ENCODE data around the gene PHACTR2.

PHACTR2 gene

DNA sequence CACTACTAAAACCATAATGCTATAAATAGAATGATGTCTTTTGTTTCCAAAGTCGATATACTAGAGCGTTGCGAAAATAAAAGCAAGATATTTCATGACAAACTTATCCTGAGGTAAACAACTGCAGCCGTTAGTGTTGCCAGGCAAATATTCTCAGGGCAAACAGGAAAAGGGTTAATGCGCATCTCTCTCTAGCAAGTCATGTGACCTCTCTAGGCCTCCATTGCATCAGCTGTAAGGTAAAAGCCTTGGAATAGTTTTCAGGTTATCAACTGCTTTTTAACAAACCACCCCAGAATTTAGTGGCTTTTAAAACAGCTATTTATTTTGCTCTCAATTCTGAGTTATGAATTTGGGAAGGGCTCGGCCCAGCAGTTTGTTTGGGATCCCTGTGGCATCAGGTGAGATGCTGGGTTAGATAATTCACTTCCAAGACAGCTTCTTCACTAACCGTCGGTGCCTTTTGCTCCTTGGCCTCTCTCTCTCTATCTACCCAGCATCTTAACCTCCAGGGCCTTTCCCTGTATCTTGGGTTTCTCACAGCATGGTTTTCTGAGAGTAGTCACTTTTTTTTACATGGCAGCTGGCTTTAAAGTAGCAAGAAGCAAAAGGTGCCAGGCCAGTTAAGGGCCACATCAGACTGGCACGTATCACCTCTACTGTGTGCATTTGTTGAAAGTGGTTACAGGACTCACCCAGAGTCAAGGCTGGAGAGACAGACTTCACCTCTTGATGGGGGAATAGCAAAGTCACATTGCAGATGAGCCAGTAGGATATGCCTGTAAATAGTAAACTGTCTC, 126.2 kb downstream of the PHACTR2 start:
- POLR2A ChIA-PET: no interaction called here
- peaks cover 0 to 11% (median 0%) of the 10 kb centered on the region in 5 experiments for H3K9me3 ChIP-seq (ENCODE audit: control extremely low read depth in 1 of 5, control insufficient read depth in 4 of 5, insufficient read depth in 2 of 5, low read depth in 1 of 5, low read length in 4 of 5)
- CTCF ChIA-PET: no interaction called here
- H3K27me3 ChIP-seq (replicated peaks in 2 of 5; ENCODE audit: control insufficient read depth in 4 of 5, insufficient read depth in 5 of 5, low read length in 4 of 5): no peaks in the 10 kb centered on the region
- WGBS (ENCODE audit: insufficient coverage): 79% methylated on average over 7 of the region's 9 CpGs
- peak overlapping the region in 1 of 2 experiments; percentile 2 for H3K27ac ChIP-seq (ENCODE audit: insufficient read depth in 1 of 2, low read depth in 1 of 2, low read length in 2 of 2, poor library complexity in 1 of 2, severe bottlenecking in 2 of 2)
- no peak overlapping the region for H3K4me3 ChIP-seq (ENCODE audit: control insufficient read depth in 1 of 7, extremely low read depth in 1 of 7, insufficient read depth in 4 of 7, low read depth in 2 of 7, low read length in 6 of 7)
- peaks cover 6 to 14% (median 6%) of the 10 kb centered on the region in 4 experiments for H3K36me3 ChIP-seq (ENCODE audit: control insufficient read depth in 4 of 4, insufficient read depth in 4 of 4, low read length in 3 of 4)
- peaks cover 0 to 24% (median 0%) of the 10 kb centered on the region in 4 experiments for H3K4me1 ChIP-seq (ENCODE audit: control extremely low read depth in 1 of 4, control insufficient read depth in 4 of 4, insufficient read depth in 4 of 4, low read length in 3 of 4)
- no peak for DNase-seq

DNA sequence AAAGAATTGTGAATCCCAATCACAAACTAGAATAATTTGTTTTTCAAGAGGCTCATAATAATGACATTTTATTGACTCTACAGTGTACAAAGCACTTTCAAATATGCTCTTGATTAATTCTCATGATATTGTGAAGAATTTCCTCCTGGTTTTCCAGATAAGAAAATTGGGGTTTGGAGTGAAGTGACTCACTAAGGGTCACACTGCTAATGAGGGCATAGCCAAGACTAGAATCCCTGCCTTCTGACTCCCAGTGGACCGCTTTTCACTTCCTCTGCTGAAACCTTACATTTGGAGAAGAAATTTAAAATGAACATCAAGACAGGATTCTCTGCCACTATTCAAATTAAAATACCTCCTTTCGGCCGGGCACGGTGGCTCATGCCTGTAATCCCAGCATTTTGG, 127.1 kb downstream of the PHACTR2 start:
- POLR2A ChIA-PET: no interaction called here
- Histone ChIP-seq H3K9me3 (ENCODE audit: control extremely low read depth in 1 of 5, control insufficient read depth in 4 of 5, insufficient read depth in 2 of 5, low read depth in 1 of 5, low read length in 4 of 5) (peaks cover 0 to 7% (median 0%) of the 10 kb centered on the region in 5 experiments), H3K27me3 (replicated peaks in 2 of 5; ENCODE audit: control insufficient read depth in 4 of 5, insufficient read depth in 5 of 5, low read length in 4 of 5) (no peaks in the 10 kb centered on the region), H3K27ac (ENCODE audit: insufficient read depth in 1 of 2, low read depth in 1 of 2, low read length in 2 of 2, poor library complexity in 1 of 2, severe bottlenecking in 2 of 2) (peak overlapping the region in 1 of 2 experiments; percentile 2), H3K36me3 (ENCODE audit: control insufficient read depth in 4 of 4, insufficient read depth in 4 of 4, low read length in 3 of 4) (peaks cover 6 to 12% (median 6%) of the 10 kb centered on the region in 4 experiments), H3K4me3 (ENCODE audit: control insufficient read depth in 1 of 7, extremely low read depth in 1 of 7, insufficient read depth in 4 of 7, low read depth in 2 of 7, low read length in 6 of 7) (no peak overlapping the region), H3K4me1 (ENCODE audit: control extremely low read depth in 1 of 4, control insufficient read depth in 4 of 4, insufficient read depth in 4 of 4, low read length in 3 of 4) (peaks cover 0 to 24% (median 0%) of the 10 kb centered on the region in 4 experiments)
- WGBS (ENCODE audit: insufficient coverage): 73% methylated on average over 4 of the region's 4 CpGs
- no peak for DNase-seq
- CTCF ChIA-PET: no interaction called here

DNA sequence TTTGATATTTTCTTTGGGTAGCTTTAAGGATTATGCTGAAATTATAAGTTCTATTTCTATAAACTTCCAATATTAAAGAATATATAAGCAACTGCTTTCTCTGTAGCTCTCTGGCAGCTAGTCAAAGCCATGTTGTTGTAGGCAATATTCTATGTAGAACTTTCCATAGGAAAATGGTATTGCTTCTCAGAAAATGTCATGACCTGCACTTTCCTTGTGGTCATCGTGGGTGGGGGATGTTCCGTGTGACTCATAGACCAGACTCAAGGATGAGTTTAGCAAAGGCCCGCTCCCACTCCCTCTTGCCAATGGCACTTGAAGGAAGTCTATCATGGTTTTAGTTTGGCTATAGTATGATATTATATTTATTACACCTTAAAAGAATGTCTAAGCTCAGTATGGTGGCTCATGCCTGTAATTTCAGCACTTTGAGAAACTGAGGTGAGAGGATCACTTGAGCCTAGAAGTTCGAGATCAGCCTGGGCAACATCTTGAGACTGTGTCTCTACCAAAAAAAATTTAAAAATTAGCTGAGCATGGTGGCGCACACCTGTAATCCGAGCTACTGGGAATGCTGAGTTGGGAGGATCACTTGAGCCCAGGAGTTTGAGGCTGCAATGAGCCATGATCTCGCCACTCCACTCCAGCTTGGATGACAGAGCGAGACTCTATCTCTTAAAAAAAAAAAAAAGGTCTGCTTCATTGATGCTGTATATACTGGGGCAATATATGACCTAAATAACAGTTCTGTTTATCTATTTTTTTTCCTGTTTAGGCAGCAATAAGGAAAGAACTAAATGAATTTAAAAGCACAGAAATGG, 128.7 kb downstream of the PHACTR2 start:
- WGBS (ENCODE audit: insufficient coverage): 100% methylated on average over 1 of the region's 8 CpGs
- peak; percentile 23 to 72 (median 71) for DNase-seq
- ChIA-PET POLR2A (no interaction called here), CTCF (interaction anchor here (0.8 to 1.6 kb wide), 2 partner anchors 60 to 207 kb away, joined by 3 read pairs; no protein-coding TSS in a partner anchor)
- no peaks in the 10 kb centered on the region for H3K9me3 ChIP-seq (ENCODE audit: control extremely low read depth in 1 of 5, control insufficient read depth in 4 of 5, insufficient read depth in 2 of 5, low read depth in 1 of 5, low read length in 4 of 5)
- H3K36me3 ChIP-seq (ENCODE audit: control insufficient read depth in 4 of 4, insufficient read depth in 4 of 4, low read length in 3 of 4): peaks cover 6 to 10% (median 6%) of the 10 kb centered on the region in 4 experiments
- H3K27me3 ChIP-seq (replicated peaks in 2 of 5; ENCODE audit: control insufficient read depth in 4 of 5, insufficient read depth in 5 of 5, low read length in 4 of 5): no peaks in the 10 kb centered on the region
- no peak overlapping the region for H3K4me3 ChIP-seq (ENCODE audit: control insufficient read depth in 1 of 7, extremely low read depth in 1 of 7, insufficient read depth in 4 of 7, low read depth in 2 of 7, low read length in 6 of 7)
- H3K4me1 ChIP-seq (ENCODE audit: control extremely low read depth in 1 of 4, control insufficient read depth in 4 of 4, insufficient read depth in 4 of 4, low read length in 3 of 4): peaks cover 0 to 24% (median 0%) of the 10 kb centered on the region in 4 experiments
- peak overlapping the region in 1 of 2 experiments; percentile 44 for H3K27ac ChIP-seq (ENCODE audit: insufficient read depth in 1 of 2, low read depth in 1 of 2, low read length in 2 of 2, poor library complexity in 1 of 2, severe bottlenecking in 2 of 2)

DNA sequence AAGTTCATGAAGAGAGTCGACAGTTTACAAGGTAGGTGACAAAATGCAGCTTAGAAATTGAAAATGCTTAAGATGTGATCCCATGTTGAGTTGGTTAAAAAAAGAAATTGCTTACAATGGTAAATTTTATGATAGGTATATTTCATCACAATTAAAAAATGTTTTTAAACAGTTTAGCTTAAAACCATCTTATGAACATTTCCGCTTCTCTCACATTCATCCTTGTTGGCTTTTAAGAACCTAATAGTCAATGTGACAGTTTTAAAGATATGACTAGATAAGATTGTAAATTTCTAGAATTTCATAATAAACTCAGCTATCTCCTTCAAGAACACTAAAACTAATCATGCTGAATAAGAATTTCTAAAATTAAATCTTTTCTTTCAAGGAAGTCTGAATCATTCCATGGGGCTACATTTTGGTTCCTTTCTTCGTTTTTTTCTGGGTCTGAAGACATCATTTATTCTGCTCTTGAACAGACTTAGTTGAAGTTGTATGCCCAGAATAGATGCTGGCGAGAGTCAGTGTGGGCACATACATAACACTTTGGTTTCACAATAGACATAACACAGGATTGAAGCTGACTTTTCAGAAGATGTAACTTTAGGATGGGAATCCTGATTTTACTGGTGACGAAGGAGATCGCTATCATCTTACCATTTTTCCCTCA, 129.5 kb downstream of the PHACTR2 start:
- Histone ChIP-seq H3K36me3 (ENCODE audit: control insufficient read depth in 4 of 4, insufficient read depth in 4 of 4, low read length in 3 of 4) (peaks cover 4 to 9% (median 6%) of the 10 kb centered on the region in 4 experiments), H3K4me3 (ENCODE audit: control insufficient read depth in 1 of 7, extremely low read depth in 1 of 7, insufficient read depth in 4 of 7, low read depth in 2 of 7, low read length in 6 of 7) (no peak overlapping the region), H3K27me3 (replicated peaks in 2 of 5; ENCODE audit: control insufficient read depth in 4 of 5, insufficient read depth in 5 of 5, low read length in 4 of 5) (no peaks in the 10 kb centered on the region), H3K27ac (ENCODE audit: insufficient read depth in 1 of 2, low read depth in 1 of 2, low read length in 2 of 2, poor library complexity in 1 of 2, severe bottlenecking in 2 of 2) (peak overlapping the region in 1 of 2 experiments; percentile 9), H3K9me3 (ENCODE audit: control extremely low read depth in 1 of 5, control insufficient read depth in 4 of 5, insufficient read depth in 2 of 5, low read depth in 1 of 5, low read length in 4 of 5) (no peaks in the 10 kb centered on the region), H3K4me1 (ENCODE audit: control extremely low read depth in 1 of 4, control insufficient read depth in 4 of 4, insufficient read depth in 4 of 4, low read length in 3 of 4) (peaks cover 0 to 24% (median 0%) of the 10 kb centered on the region in 4 experiments)
- WGBS (ENCODE audit: insufficient coverage): 100% methylated on average over 3 of the region's 6 CpGs
- POLR2A ChIA-PET: no interaction called here
- peak in 1 of 3 donors; percentile 7 for DNase-seq
- CTCF ChIA-PET: interaction anchor here (1.6 kb wide), 1 partner anchor 206 kb away, joined by 3 read pairs; no protein-coding TSS in a partner anchor

DNA sequence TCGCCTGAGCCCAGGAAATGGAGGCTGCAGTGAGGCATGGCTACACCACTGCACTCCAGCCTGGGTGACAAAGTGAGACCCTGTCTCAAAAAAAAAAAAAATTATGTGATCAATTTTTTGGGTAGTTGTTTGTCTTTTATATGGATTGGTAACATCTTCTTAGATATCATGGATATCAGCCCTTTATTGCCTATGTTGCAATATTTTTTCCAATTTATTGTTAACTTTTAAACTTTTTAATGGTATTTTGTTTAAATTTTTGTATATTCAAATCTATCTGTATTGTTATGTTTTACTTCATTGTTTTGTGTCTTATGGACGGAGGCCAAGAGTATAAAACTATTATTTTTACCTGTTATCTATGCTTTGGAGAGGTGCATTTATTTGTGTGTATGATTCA, 133.0 kb downstream of the PHACTR2 start:
- peaks cover 0 to 19% (median 0%) of the 10 kb centered on the region in 4 experiments for H3K4me1 ChIP-seq (ENCODE audit: control extremely low read depth in 1 of 4, control insufficient read depth in 4 of 4, insufficient read depth in 4 of 4, low read length in 3 of 4)
- no peak overlapping the region for H3K27ac ChIP-seq (ENCODE audit: insufficient read depth in 1 of 2, low read depth in 1 of 2, low read length in 2 of 2, poor library complexity in 1 of 2, severe bottlenecking in 2 of 2)
- peaks cover 4 to 8% (median 7%) of the 10 kb centered on the region in 4 experiments for H3K36me3 ChIP-seq (ENCODE audit: control insufficient read depth in 4 of 4, insufficient read depth in 4 of 4, low read length in 3 of 4)
- WGBS (ENCODE audit: insufficient coverage): 100% methylated on average over 1 of the region's 2 CpGs
- ChIA-PET POLR2A (no interaction called here), CTCF (interaction anchor here (1.2 kb wide), 1 partner anchor 18 kb away, joined by 3 read pairs; no protein-coding TSS in a partner anchor)
- no peak for DNase-seq
- H3K4me3 ChIP-seq (ENCODE audit: control insufficient read depth in 1 of 7, extremely low read depth in 1 of 7, insufficient read depth in 4 of 7, low read depth in 2 of 7, low read length in 6 of 7): no peak overlapping the region
- no peaks in the 10 kb centered on the region for H3K27me3 ChIP-seq (replicated peaks in 2 of 5; ENCODE audit: control insufficient read depth in 4 of 5, insufficient read depth in 5 of 5, low read length in 4 of 5)
- no peaks in the 10 kb centered on the region for H3K9me3 ChIP-seq (ENCODE audit: control extremely low read depth in 1 of 5, control insufficient read depth in 4 of 5, insufficient read depth in 2 of 5, low read depth in 1 of 5, low read length in 4 of 5)

DNA sequence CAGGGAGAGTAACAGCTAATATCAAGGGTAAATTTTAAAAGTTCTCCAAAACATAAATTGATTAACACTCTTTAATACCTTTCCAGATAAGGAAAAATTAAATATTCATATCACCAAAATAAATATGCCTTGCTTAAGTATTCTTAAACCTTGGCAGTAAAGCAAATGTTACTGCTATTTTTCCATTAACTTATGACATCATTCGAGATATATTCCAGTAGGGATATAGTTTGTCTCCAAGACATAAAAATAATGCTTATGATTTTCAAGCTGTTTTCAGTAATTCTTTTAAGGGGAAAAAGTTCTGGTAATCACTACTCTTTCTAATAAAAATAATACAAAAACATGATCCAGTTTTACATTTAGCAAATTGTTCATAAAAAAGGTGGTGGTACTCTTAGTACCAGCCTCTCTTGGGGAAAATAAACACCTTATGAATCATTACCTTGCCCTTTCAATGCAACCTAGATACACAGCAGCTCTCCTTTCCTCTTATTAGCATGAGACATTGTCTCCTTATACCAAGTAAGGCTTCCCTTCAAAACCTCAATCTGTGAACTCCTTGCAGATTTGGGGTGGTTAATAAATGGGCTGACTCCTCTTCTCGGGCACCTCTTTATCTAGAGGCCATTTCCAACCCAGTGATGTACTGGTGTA, 133.9 kb downstream of the PHACTR2 start:
- ChIA-PET POLR2A (no interaction called here), CTCF (interaction anchor here (1.2 kb wide), 1 partner anchor 19 kb away, joined by 3 read pairs; no protein-coding TSS in a partner anchor)
- WGBS (ENCODE audit: insufficient coverage): 100% methylated on average over 1 of the region's 2 CpGs

More for the DNA sequence above, 133.9 kb downstream of the PHACTR2 start:
- DNase-seq: no peak
- Histone ChIP-seq H3K36me3 (ENCODE audit: control insufficient read depth in 4 of 4, insufficient read depth in 4 of 4, low read length in 3 of 4) (peaks cover 4 to 8% (median 7%) of the 10 kb centered on the region in 4 experiments), H3K27ac (ENCODE audit: insufficient read depth in 1 of 2, low read depth in 1 of 2, low read length in 2 of 2, poor library complexity in 1 of 2, severe bottlenecking in 2 of 2) (no peak overlapping the region), H3K27me3 (replicated peaks in 2 of 5; ENCODE audit: control insufficient read depth in 4 of 5, insufficient read depth in 5 of 5, low read length in 4 of 5) (no peaks in the 10 kb centered on the region), H3K4me3 (ENCODE audit: control insufficient read depth in 1 of 7, extremely low read depth in 1 of 7, insufficient read depth in 4 of 7, low read depth in 2 of 7, low read length in 6 of 7) (no peak overlapping the region), H3K4me1 (ENCODE audit: control extremely low read depth in 1 of 4, control insufficient read depth in 4 of 4, insufficient read depth in 4 of 4, low read length in 3 of 4) (peaks cover 0 to 10% (median 0%) of the 10 kb centered on the region in 4 experiments), H3K9me3 (ENCODE audit: control extremely low read depth in 1 of 5, control insufficient read depth in 4 of 5, insufficient read depth in 2 of 5, low read depth in 1 of 5, low read length in 4 of 5) (no peaks in the 10 kb centered on the region)
